ENCODE results near the gene LINC01488.

LINC01488 gene

DNA sequence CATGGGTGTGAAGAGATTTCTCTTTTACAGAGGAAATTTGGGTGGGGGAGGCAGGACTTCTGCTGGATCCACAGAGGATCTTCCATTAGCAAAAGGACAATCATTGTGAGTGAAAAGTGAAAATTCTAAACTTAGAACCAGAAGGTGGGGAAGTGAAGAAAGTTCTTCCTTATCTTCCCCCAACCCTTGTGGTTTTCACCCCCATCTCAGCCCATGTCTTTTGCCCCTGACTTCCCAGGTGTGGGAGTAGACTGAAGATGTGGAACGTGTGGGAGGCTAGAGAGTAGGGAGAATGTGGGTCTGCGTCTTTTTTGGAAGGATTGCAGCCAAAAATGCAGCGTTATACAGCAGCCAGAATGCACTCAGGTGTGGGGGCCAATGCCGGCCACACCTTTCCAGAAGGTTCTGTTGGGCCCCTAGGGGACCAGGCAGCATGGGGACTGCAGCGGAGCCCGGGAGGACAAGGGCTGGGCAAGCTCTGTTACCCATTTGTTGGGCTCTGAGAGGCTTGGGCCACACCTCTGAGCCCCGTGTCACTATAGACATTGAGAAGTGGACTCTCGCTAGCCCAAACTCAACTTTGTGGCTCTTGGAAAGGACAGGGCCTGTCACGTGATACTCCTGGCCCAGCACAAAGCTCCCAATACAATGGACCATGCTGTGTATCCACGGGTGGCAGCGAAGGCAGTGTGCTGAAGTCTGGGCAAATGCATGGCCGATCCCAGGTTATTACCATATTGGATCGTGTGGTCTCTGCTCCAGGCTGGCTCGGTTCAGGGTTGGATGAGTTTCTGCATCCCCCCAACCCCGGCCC lies 32.8 kb upstream of the LINC01488 start:
- H3K4me2 ChIP-seq (ENCODE audit: low read length) = no peak overlapping the region
- H3K36me3 ChIP-seq (ENCODE audit: control insufficient read depth, insufficient read depth, low read length) = no peaks in the 10 kb centered on the region
- TF ChIP-seq, protein P1, sequence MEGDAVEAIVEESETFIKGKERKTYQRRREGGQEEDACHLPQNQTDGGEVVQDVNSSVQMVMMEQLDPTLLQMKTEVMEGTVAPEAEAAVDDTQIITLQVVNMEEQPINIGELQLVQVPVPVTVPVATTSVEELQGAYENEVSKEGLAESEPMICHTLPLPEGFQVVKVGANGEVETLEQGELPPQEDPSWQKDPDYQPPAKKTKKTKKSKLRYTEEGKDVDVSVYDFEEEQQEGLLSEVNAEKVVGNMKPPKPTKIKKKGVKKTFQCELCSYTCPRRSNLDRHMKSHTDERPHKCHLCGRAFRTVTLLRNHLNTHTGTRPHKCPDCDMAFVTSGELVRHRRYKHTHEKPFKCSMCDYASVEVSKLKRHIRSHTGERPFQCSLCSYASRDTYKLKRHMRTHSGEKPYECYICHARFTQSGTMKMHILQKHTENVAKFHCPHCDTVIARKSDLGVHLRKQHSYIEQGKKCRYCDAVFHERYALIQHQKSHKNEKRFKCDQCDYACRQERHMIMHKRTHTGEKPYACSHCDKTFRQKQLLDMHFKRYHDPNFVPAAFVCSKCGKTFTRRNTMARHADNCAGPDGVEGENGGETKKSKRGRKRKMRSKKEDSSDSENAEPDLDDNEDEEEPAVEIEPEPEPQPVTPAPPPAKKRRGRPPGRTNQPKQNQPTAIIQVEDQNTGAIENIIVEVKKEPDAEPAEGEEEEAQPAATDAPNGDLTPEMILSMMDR (IDR thresholded peaks at IDR 0.05) = no peak
- peak overlapping the region; percentile 11 for H3K27ac ChIP-seq
- no peak overlapping the region for H2AFZ ChIP-seq
- no peaks in the 10 kb centered on the region for H3K9me3 ChIP-seq (ENCODE audit: control insufficient read depth, low read length)
- no peaks in the 10 kb centered on the region for H3K27me3 ChIP-seq (ENCODE audit: control insufficient read depth, insufficient read depth, low read length)
- no peaks in the 10 kb centered on the region for H3K4me1 ChIP-seq
- no peak overlapping the region for H3K9ac ChIP-seq
- no peaks in the 10 kb centered on the region for H3K79me2 ChIP-seq
- no peak overlapping the region for H3K4me3 ChIP-seq (ENCODE audit: low read depth, low read length)

DNA sequence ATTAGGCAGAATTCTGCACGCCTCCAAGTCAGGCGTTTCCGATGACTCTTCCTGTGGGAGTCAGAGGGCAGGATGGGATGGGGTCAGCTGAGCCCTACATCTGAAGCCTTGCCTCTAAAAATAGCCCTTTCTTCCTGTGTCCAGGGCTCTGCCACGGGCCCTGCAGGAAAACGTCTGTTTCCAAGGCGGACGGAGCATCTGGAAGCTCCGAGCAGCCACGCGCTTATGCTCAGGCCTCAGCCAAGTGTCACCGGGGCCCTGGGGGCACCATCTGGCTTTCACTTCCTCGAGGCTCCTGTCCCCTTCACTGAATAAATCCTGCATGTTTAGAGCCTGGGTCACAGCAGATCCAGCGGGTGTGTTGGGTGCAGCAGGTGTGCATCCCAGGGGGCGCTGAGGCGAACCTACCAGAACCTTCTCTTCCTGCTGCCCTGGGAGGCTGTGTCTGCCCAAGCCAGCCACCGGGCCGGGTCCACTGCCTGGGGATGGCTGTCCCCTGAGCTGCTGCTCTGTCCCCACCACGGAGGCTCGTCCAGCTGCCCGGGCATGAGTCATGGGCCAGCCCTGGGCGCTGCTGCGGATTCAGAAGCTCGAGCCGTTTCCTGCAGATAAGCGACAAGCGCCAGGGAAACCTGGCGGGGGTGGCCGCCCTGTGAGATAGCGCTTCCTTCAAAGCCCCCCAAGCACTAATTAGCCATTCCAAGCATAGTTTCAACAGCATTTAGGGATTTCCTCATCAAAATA lies 32.0 kb upstream of the LINC01488 start:
- no peak overlapping the region for H2AFZ ChIP-seq
- H3K9me3 ChIP-seq (ENCODE audit: control insufficient read depth, low read length) = no peaks in the 10 kb centered on the region
- H3K4me2 ChIP-seq (ENCODE audit: low read length) = no peak overlapping the region
- H3K4me3 ChIP-seq (ENCODE audit: low read depth, low read length) = no peak overlapping the region
- TF ChIP-seq, protein P1 (IDR thresholded peaks at IDR 0.05) = no peak
- no peaks in the 10 kb centered on the region for H3K27me3 ChIP-seq (ENCODE audit: control insufficient read depth, insufficient read depth, low read length)
- no peaks in the 10 kb centered on the region for H3K4me1 ChIP-seq
- no peak overlapping the region for H3K9ac ChIP-seq
- H3K27ac ChIP-seq = peak overlapping the region; percentile 68
- no peaks in the 10 kb centered on the region for H3K79me2 ChIP-seq
- no peaks in the 10 kb centered on the region for H3K36me3 ChIP-seq (ENCODE audit: control insufficient read depth, insufficient read depth, low read length)

DNA sequence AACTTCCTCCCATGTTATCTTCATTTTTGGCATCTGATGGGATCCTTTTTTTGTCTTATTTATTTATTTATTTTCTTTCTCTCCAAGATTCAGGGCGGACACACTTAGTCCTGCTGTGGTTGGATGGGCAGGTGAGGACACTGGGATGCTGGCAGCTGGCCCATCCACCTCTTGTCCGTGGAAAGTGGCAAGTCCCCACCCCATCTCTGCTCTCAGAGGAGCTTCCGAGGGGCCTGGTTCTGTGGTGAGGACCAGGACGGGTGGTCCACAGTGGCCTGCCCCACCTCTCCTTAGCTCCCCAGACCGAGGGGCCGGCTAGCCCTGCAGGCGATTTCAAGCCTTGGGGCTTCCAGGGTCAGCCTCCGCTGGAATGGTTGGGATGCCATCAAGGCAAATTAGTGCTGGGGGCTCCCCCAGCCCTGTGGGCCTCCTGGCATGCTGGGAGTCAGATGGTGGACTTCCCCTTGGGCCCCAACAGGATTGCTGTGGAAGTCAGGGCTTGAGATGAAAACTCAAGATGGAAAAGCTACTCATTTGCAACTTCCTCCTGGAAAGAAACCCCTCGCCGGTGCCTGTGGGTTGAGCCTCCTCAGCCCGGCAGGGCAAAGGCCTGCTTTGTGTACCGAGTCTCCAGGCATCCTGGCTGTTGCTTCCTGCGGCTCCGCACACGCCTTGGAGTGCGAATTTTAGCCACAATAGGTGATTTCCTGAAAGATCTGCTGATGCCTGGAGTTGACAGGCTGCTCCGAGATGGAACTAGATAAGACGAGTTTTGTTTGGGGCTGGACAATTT lies 31.2 kb upstream of the LINC01488 start:
- no peak overlapping the region for H2AFZ ChIP-seq
- peak overlapping the region; percentile 68 for H3K27ac ChIP-seq
- no peak overlapping the region for H3K4me2 ChIP-seq (ENCODE audit: low read length)
- TF ChIP-seq, protein P1 (IDR thresholded peaks at IDR 0.05) = no peak
- no peaks in the 10 kb centered on the region for H3K4me1 ChIP-seq
- H3K4me3 ChIP-seq (ENCODE audit: low read depth, low read length) = no peak overlapping the region
- H3K27me3 ChIP-seq (ENCODE audit: control insufficient read depth, insufficient read depth, low read length) = no peaks in the 10 kb centered on the region
- H3K9me3 ChIP-seq (ENCODE audit: control insufficient read depth, low read length) = no peaks in the 10 kb centered on the region
- H3K9ac ChIP-seq = no peak overlapping the region
- H3K79me2 ChIP-seq = no peaks in the 10 kb centered on the region
- no peaks in the 10 kb centered on the region for H3K36me3 ChIP-seq (ENCODE audit: control insufficient read depth, insufficient read depth, low read length)

DNA sequence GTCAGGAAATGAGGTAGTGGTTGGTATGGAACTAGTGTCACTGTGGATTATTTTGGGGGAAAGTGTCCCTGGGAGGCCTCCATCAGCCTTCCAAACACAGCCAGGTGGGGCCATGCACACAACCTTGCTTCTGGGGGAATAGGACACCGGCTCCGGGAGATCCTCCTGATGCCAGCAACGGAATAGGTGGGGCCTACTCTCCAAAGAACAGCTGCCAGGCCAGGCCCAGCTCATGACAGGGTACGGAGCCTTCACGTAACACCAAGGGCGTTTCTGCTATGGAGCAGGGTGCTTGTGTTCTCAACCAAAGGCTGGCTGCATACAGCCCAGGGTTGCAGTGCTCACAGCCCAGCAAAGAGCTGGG lies 30.6 kb upstream of the LINC01488 start:
- Histone ChIP-seq H3K4me2 (ENCODE audit: low read length) (no peak overlapping the region), H3K79me2 (no peaks in the 10 kb centered on the region), H3K27ac (peak overlapping the region; percentile 54), H3K27me3 (ENCODE audit: control insufficient read depth, insufficient read depth, low read length) (no peaks in the 10 kb centered on the region), H3K36me3 (ENCODE audit: control insufficient read depth, insufficient read depth, low read length) (no peaks in the 10 kb centered on the region), H2AFZ (no peak overlapping the region), H3K9me3 (ENCODE audit: control insufficient read depth, low read length) (no peaks in the 10 kb centered on the region), H3K4me1 (no peaks in the 10 kb centered on the region), H3K4me3 (ENCODE audit: low read depth, low read length) (no peak overlapping the region), H3K9ac (no peak overlapping the region)
- TF ChIP-seq, protein P1 (IDR thresholded peaks at IDR 0.05) = no peak

Measured in parathyroid adenoma (tissue), 2 donors.